T-cell (primary cell): ENCODE results near the gene CRYGN. TPM values are rescaled to one million over a fixed set of nuclear protein-coding genes. Genes with fewer than 3 reads are reported as not detected.

ENCODE experiments used
- ATAC-seq, 4 experiments: fragments of 200-7000 bp in 3 of 4; fragments of 150-1000 bp in 1 of 4; cut with Tn5 transposase; replicated peaks in 1 of 4; 1 replicate in 3 of 4; 2 replicates in 1 of 4; pipeline ENCODE4 v1.10.0; 2021; ENCODE audit warnings: moderate library complexity in 3 of 4, mild to moderate bottlenecking in 2 of 4, moderate number of reproducible peaks in 1 of 4
- CTCF ChIA-PET, 2 donors: fragments of 300-600 bp; sonication (Branson Sonifier 250); formaldehyde crosslinking; loops; one replicate each; lab custom pipeline; 2022; ENCODE audit warnings: antibody characterized with exemption in 2 of 2; lab: Charles Lee
- POLR2A ChIA-PET, 2 donors: fragments of 300-600 bp; sonication (Branson Sonifier 250); formaldehyde crosslinking; loops; one replicate each; lab custom pipeline; 2022; ENCODE audit warnings: antibody characterized with exemption in 2 of 2; lab: Charles Lee
- DNase-seq, 35 experiments: peaks; one replicate each; pipeline versions ENCODE4 v3.0.0 to v3.0.0-alpha.2; 2013 to 2023
- H3K27ac ChIP-seq: one replicate; pipeline ENCODE4 v1.5.1; 2013; ENCODE audit warnings: low read length
- H3K27me3 ChIP-seq, 2 experiments: replicated peaks in 1 of 2; 1 replicate in 1 of 2; 2 replicates in 1 of 2; pipeline versions ENCODE4 v1.6.1 to v1.7.0; 2013; ENCODE audit warnings: low read length in 1 of 2, mixed read lengths in 1 of 2; ENCODE audit not compliant: control insufficient read depth in 2 of 2, insufficient read depth in 2 of 2; ENCODE audit errors: extremely low read depth in 1 of 2
- H3K36me3 ChIP-seq, 2 donors: 1 replicate in 1 of 2; 2 replicates in 1 of 2; pipeline versions ENCODE4 v1.6.1 to v1.7.0; 2013; ENCODE audit warnings: low read length in 1 of 2; ENCODE audit not compliant: control insufficient read depth in 2 of 2, insufficient read depth in 1 of 2; ENCODE audit errors: extremely low read depth in 1 of 2
- H3K4me1 ChIP-seq, 2 experiments: 1 replicate in 1 of 2; 2 replicates in 1 of 2; pipeline versions ENCODE4 v1.6.1 to v1.7.0; 2013; ENCODE audit warnings: low read length in 2 of 2, mixed read lengths in 1 of 2; ENCODE audit not compliant: insufficient read depth in 2 of 2, control insufficient read depth in 1 of 2; ENCODE audit errors: extremely low read depth in 1 of 2
- H3K4me3 ChIP-seq, 2 donors: 1 replicate in 1 of 2; 2 replicates in 1 of 2; pipeline versions ENCODE4 v1.5.1 to v1.7.0; 2013; ENCODE audit warnings: mild to moderate bottlenecking in 2 of 2, low read length in 1 of 2, moderate library complexity in 1 of 2; ENCODE audit not compliant: control insufficient read depth in 1 of 2; ENCODE audit errors: extremely low read depth in 1 of 2
- H3K9me3 ChIP-seq: 2 replicates; pipeline ENCODE4 v1.7.0; 2013
- H3K27ac Mint-ChIP-seq, 2 donors: one replicate each; pipeline ENCODE4 v1.8.0; 2020 to 2021; ENCODE audit warnings: mild to moderate bottlenecking in 2 of 2, mixed read lengths in 2 of 2
- H3K27me3 Mint-ChIP-seq, 2 donors: one replicate each; pipeline ENCODE4 v1.8.0; 2021 to 2022; ENCODE audit warnings: mixed read lengths in 2 of 2
- H3K36me3 Mint-ChIP-seq: one replicate; pipeline ENCODE4 v1.8.0; 2021; ENCODE audit warnings: mixed read lengths
- H3K4me1 Mint-ChIP-seq, 3 donors: one replicate each; pipeline ENCODE4 v1.8.0; 2020 to 2022; ENCODE audit warnings: mixed read lengths in 3 of 3, mild to moderate bottlenecking in 1 of 3
- H3K4me3 Mint-ChIP-seq, 3 donors: one replicate each; pipeline ENCODE4 v1.8.0; 2020 to 2022; ENCODE audit warnings: mild to moderate bottlenecking in 3 of 3, mixed read lengths in 3 of 3, moderate library complexity in 3 of 3
- H3K9me3 Mint-ChIP-seq, 3 donors: one replicate each; pipeline ENCODE4 v1.8.0; 2020 to 2022; ENCODE audit warnings: mixed read lengths in 3 of 3
- WGBS: methylation state at CpG from one replicate; pipeline ENCODE4 v1.1.5; 2013; ENCODE audit warnings: missing lambda C conversion rate; ENCODE audit not compliant: insufficient coverage; 5-methylcytosine and 5-hydroxymethylcytosine counted together
- total RNA-seq, 35 experiments: library from RNA in 6 of 35; stranded (reverse) in 6 of 35; fragments of 120-200 nt in 1 of 35; gene quantifications; one replicate each; pipeline versions ENCODE4 v1.2.1 to v1.2.4 and lab custom pipeline; 2013 to 2026

CRYGN gene
- total RNA-seq, 5 donors from 2014 or later (not counting 1 experiment from before 2014, with no cell fraction given) = 0.98 to 1.8 (median 1.0) TPM; not detected in 2

GRCh38 chr7:151394076-151395035 is 45.6 kb downstream of the CRYGN start:
- no peaks in the 10 kb centered on the region for H3K9me3 Mint-ChIP-seq
- H3K4me3 Mint-ChIP-seq = no peak overlapping the region
- ChIA-PET POLR2A (no interaction called here), CTCF (no interaction called here)
- no peak overlapping the region for H3K27ac Mint-ChIP-seq
- DNase-seq = no peak
- H3K4me3 ChIP-seq = no peak overlapping the region
- peaks cover 0 to 9% of the 10 kb centered on the region in 2 experiments for H3K27me3 ChIP-seq
- H3K4me1 Mint-ChIP-seq = peaks cover 10 to 31% (median 20%) of the 10 kb centered on the region in 3 donors
- H3K36me3 ChIP-seq = peaks cover 0 to 2% of the 10 kb centered on the region in 2 donors
- H3K27ac ChIP-seq = no peak overlapping the region
- WGBS = 90% methylated on average over 30 of the region's 35 CpGs
- no peak for ATAC-seq
- H3K36me3 Mint-ChIP-seq = no peaks in the 10 kb centered on the region
- peaks cover 0 to 25% of the 10 kb centered on the region in 2 experiments for H3K4me1 ChIP-seq
- peaks cover 0 to 2% of the 10 kb centered on the region in 2 donors for H3K27me3 Mint-ChIP-seq
- no peaks in the 10 kb centered on the region for H3K9me3 ChIP-seq

- CTCF ChIA-PET = no interaction called here
- peaks cover 0 to 2% of the 10 kb centered on the region in 2 donors for H3K27me3 Mint-ChIP-seq
Measured at GRCh38 chr7:151393031-151393977, 46.6 kb downstream of the CRYGN start.

GRCh38 chr7:151392426-151392825 is 47.5 kb downstream of the CRYGN start:
- Mint-ChIP-seq H3K4me3 (no peak overlapping the region), H3K36me3 (no peaks in the 10 kb centered on the region), H3K9me3 (no peaks in the 10 kb centered on the region), H3K27ac (no peak overlapping the region), H3K4me1 (peaks cover 10 to 17% (median 11%) of the 10 kb centered on the region in 3 donors), H3K27me3 (peaks cover 0 to 2% of the 10 kb centered on the region in 2 donors)
- CTCF ChIA-PET = no interaction called here
- Histone ChIP-seq H3K4me3 (no peak overlapping the region), H3K36me3 (no peaks in the 10 kb centered on the region), H3K9me3 (no peaks in the 10 kb centered on the region), H3K27me3 (peaks cover 0 to 9% of the 10 kb centered on the region in 2 experiments), H3K27ac (no peak overlapping the region), H3K4me1 (peaks cover 0 to 19% of the 10 kb centered on the region in 2 experiments)
- ATAC-seq = no peak
- 88% methylated on average over 11 of the region's 13 CpGs for WGBS
- POLR2A ChIA-PET = no interaction called here
- DNase-seq = no peak

More at GRCh38 chr7:151393031-151393977, 46.6 kb downstream of the CRYGN start:
- Mint-ChIP-seq H3K27ac (no peak overlapping the region), H3K4me1 (peaks cover 10 to 24% (median 18%) of the 10 kb centered on the region in 3 donors), H3K4me3 (no peak overlapping the region), H3K9me3 (no peaks in the 10 kb centered on the region), H3K36me3 (no peaks in the 10 kb centered on the region)
- H3K36me3 ChIP-seq = no peaks in the 10 kb centered on the region
- WGBS = 84% methylated on average over 25 of the region's 31 CpGs
- H3K9me3 ChIP-seq = no peaks in the 10 kb centered on the region
- POLR2A ChIA-PET = no interaction called here
- no peak overlapping the region for H3K27ac ChIP-seq
- ATAC-seq (no peak), DNase-seq (no peak)
- H3K27me3 ChIP-seq = peaks cover 0 to 9% of the 10 kb centered on the region in 2 experiments
- H3K4me1 ChIP-seq = peaks cover 0 to 23% of the 10 kb centered on the region in 2 experiments
- H3K4me3 ChIP-seq = no peak overlapping the region

DNA sequence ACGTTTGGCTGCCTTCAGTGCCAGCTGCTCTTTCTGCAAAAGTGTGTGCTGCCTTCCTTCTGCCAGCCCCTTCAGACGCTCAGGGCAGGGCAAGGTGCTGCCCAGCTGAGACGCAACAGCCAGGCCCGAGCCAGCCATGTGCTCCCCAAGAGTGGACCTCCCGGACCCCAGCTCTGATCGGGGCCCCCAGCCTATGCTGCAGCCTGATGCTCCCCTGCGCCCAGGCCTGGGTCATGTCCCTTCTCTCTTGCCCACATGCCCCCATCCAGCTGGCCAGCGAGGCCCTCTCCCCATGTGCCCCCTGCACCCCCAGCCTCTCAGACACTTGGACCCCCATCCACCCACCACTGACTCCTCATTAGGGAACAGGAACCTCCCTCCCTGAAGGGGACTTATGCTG is 47.9 kb downstream of the CRYGN start:
- peaks cover 0 to 15% of the 10 kb centered on the region in 2 experiments for H3K4me1 ChIP-seq
- no peaks in the 10 kb centered on the region for H3K9me3 ChIP-seq
- no peaks in the 10 kb centered on the region for H3K36me3 ChIP-seq
- H3K27me3 Mint-ChIP-seq = peaks cover 0 to 2% of the 10 kb centered on the region in 2 donors
- no peak overlapping the region for H3K27ac Mint-ChIP-seq
- no peak overlapping the region for H3K4me3 ChIP-seq
- ATAC-seq = no peak
- WGBS = 86% methylated on average over 6 of the region's 8 CpGs
- H3K36me3 Mint-ChIP-seq = no peaks in the 10 kb centered on the region
- H3K9me3 Mint-ChIP-seq = no peaks in the 10 kb centered on the region
- CTCF ChIA-PET = no interaction called here
- POLR2A ChIA-PET = no interaction called here
- peaks cover 0 to 9% of the 10 kb centered on the region in 2 experiments for H3K27me3 ChIP-seq
- no peak for DNase-seq
- H3K4me3 Mint-ChIP-seq = no peak overlapping the region
- H3K27ac ChIP-seq = no peak overlapping the region
- H3K4me1 Mint-ChIP-seq = peaks cover 8 to 13% (median 11%) of the 10 kb centered on the region in 3 donors

DNA sequence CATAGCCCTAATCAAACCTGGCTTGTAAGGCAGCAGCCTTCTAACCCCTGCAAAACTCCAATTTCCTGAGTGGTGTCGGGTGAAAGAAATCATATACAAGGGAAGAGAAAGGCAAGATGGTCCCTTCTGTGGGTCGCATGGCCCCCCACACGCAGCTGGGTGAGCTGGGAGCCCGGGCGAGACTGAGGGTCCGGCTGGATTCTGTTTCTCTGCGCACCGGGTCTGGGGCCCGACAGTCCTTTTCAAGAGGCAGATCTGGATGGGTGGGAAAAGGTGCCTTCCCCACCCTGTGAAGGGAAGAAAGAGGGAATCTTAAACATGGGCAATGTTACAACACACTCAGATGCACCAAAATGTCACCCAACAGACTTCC is 48.6 kb downstream of the CRYGN start:
- no peaks in the 10 kb centered on the region for H3K9me3 Mint-ChIP-seq
- 89% methylated on average over 3 of the region's 9 CpGs for WGBS

More for the DNA sequence above, 48.6 kb downstream of the CRYGN start:
- H3K4me1 ChIP-seq = peaks cover 0 to 8% of the 10 kb centered on the region in 2 experiments
- H3K36me3 Mint-ChIP-seq = no peaks in the 10 kb centered on the region
- H3K9me3 ChIP-seq = no peaks in the 10 kb centered on the region
- H3K4me3 Mint-ChIP-seq = no peak overlapping the region
- H3K27ac Mint-ChIP-seq = no peak overlapping the region
- peaks cover 8 to 12% (median 11%) of the 10 kb centered on the region in 3 donors for H3K4me1 Mint-ChIP-seq
- no peaks in the 10 kb centered on the region for H3K36me3 ChIP-seq
- POLR2A ChIA-PET = no interaction called here
- H3K27ac ChIP-seq = no peak overlapping the region
- no peak overlapping the region for H3K4me3 ChIP-seq
- ATAC-seq = no peak
- no peak for DNase-seq
- H3K27me3 Mint-ChIP-seq = peaks cover 0 to 2% of the 10 kb centered on the region in 2 donors
- CTCF ChIA-PET = interaction anchor here in 1 of 2 donors (0.7 kb wide), 1 partner anchor 24 kb away, joined by 3 read pairs; no protein-coding TSS in a partner anchor
- peaks cover 0 to 9% of the 10 kb centered on the region in 2 experiments for H3K27me3 ChIP-seq
